HepG2 (cell line): Measurements from ENCODE around the gene MARCHF5. TPM values are rescaled to one million over a fixed set of nuclear protein-coding genes. Genes with fewer than 3 reads are reported as not detected.

Experiments
- CBX1 ChIP-seq: IDR thresholded peaks from one replicate; pipeline ENCODE4 v1.6.1; 2016; ENCODE audit warnings: antibody characterized with exemption, low read depth
- HDAC1 ChIP-seq: sonication (generic); formaldehyde crosslinking; IDR thresholded peaks from 2 replicates; pipeline ENCODE4 v1.5.1; 2020; ENCODE audit warnings: mild to moderate bottlenecking, missing genetic modification reagents
- HMG20B ChIP-seq: conservative IDR thresholded peaks from 2 replicates; pipeline ENCODE4 v1.6.1; 2016; ENCODE audit warnings: missing genetic modification reagents, missing compliant biosample characterization
- HOXA3 ChIP-seq: sonication (generic); formaldehyde crosslinking; IDR thresholded peaks from 2 replicates; pipeline ENCODE4 v1.5.0; 2020; ENCODE audit warnings: missing genetic modification reagents
- NPAS2 ChIP-seq: sonication (generic); formaldehyde crosslinking; IDR thresholded peaks from 2 replicates; pipeline ENCODE4 v1.8.0; 2022; ENCODE audit warnings: mild to moderate bottlenecking, missing genetic modification reagents, borderline replicate concordance
- PRPF4 ChIP-seq: fragments of 200-400 bp; formaldehyde crosslinking; IDR thresholded peaks from 2 replicates; pipeline ENCODE4 v1.6.1; 2016; ENCODE audit warnings: low read length, low read depth; ENCODE audit not compliant: poor library complexity, severe bottlenecking
- RAD51 ChIP-seq: fragments of 450-650 bp; IDR thresholded peaks from 2 replicates; pipeline ENCODE4 v1.6.1; 2016; ENCODE audit warnings: borderline replicate concordance
- SCMH1 ChIP-seq: sonication (generic); formaldehyde crosslinking; IDR thresholded peaks from 2 replicates; pipeline ENCODE4 v1.9.0; 2021; ENCODE audit warnings: missing genetic modification reagents, mild to moderate bottlenecking, borderline replicate concordance
- SMC3 ChIP-seq: IDR thresholded peaks from 2 replicates; pipeline ENCODE4 v1.6.1; 2011; ENCODE audit warnings: low read length, improper control_type of control experiment
- TOPORS ChIP-seq: sonication (generic); formaldehyde crosslinking; IDR thresholded peaks from 2 replicates; pipeline ENCODE4 v1.8.0; 2023; ENCODE audit warnings: mild to moderate bottlenecking, missing genetic modification reagents
- ZBTB20 ChIP-seq: sonication (generic); formaldehyde crosslinking; IDR thresholded peaks from 2 replicates; pipeline ENCODE4 v1.8.1; 2023; ENCODE audit warnings: missing genetic modification reagents, low read depth, mild to moderate bottlenecking, borderline replicate concordance
- ZFP36L1 ChIP-seq: sonication (generic); formaldehyde crosslinking; IDR thresholded peaks from 2 replicates; pipeline ENCODE4 v1.8.0; 2022; ENCODE audit warnings: mild to moderate bottlenecking, missing genetic modification reagents, moderate library complexity
- ZNF235 ChIP-seq: sonication (generic); formaldehyde crosslinking; IDR thresholded peaks from 2 replicates; pipeline ENCODE4 v1.8.1; 2023; ENCODE audit warnings: mild to moderate bottlenecking, missing genetic modification reagents, borderline replicate concordance
- ZNF674 ChIP-seq: sonication (generic); formaldehyde crosslinking; IDR thresholded peaks from 2 replicates; pipeline ENCODE4 v1.5.0; 2020; ENCODE audit warnings: low read depth, mild to moderate bottlenecking, missing genetic modification reagents
- ZNF737 ChIP-seq: sonication (generic); formaldehyde crosslinking; IDR thresholded peaks from 2 replicates; pipeline ENCODE4 v1.5.0; 2020; ENCODE audit warnings: missing genetic modification reagents, mild to moderate bottlenecking, borderline replicate concordance
- ZNF761 ChIP-seq: sonication (generic); formaldehyde crosslinking; conservative IDR thresholded peaks from 2 replicates; pipeline ENCODE4 v1.4.0; 2020; ENCODE audit warnings: mild to moderate bottlenecking, missing genetic modification reagents
- ZSCAN9 ChIP-seq: IDR thresholded peaks from 2 replicates; pipeline ENCODE4 v1.6.1; 2016; ENCODE audit warnings: borderline replicate concordance
- polyA plus RNA-seq, 8 experiments: library from polyadenylated mRNA; depleted of rRNA in 3 of 8; stranded (reverse) in 7 of 8; unstranded in 1 of 8; fragments of >200 nt; fragmentation: Illumina TruSeq in 4 of 8; extraction: Trizol in 4 of 8; gene quantifications; 2 replicates each; pipeline versions ENCODE4 v1.2.1 to v1.2.3, GENCODE V29; 2011 to 2016; ENCODE audit warnings: low read depth in 4 of 8, missing spikeins in 1 of 8, mixed read lengths in 1 of 8; ENCODE audit not compliant: insufficient read depth in 1 of 8
- total RNA-seq, 5 experiments: library from RNA; depleted of rRNA; stranded (reverse); fragments of >200 nt; fragmentation: Illumina TruSeq; extraction: Trizol; gene quantifications; 2 replicates each; pipeline ENCODE4 v1.2.3, GENCODE V29; 2016; ENCODE audit warnings: low read depth in 1 of 5
- TF ChIP-seq, protein P1 (sequence below): sonication (generic); formaldehyde crosslinking; IDR thresholded peaks from 2 replicates; pipeline ENCODE4 v1.5.0; 2020; ENCODE audit warnings: missing genetic modification reagents, mild to moderate bottlenecking, borderline replicate concordance
- TF ChIP-seq, protein P2 (sequence below): sonication (generic); formaldehyde crosslinking; IDR thresholded peaks from 2 replicates; pipeline ENCODE4 v1.4.0; 2020; ENCODE audit warnings: missing genetic modification reagents
- TF ChIP-seq, protein P3 (sequence below): IDR thresholded peaks from 2 replicates; pipeline ENCODE4 v1.6.1; 2016; ENCODE audit warnings: mild to moderate bottlenecking, missing biosample characterization, missing genetic modification reagents
- TF ChIP-seq, protein P4 (sequence below): sonication (generic); formaldehyde crosslinking; IDR thresholded peaks from 2 replicates; pipeline ENCODE4 v1.4.0; 2020; ENCODE audit warnings: missing genetic modification reagents
- TF ChIP-seq, protein P5 (sequence below): sonication (generic); formaldehyde crosslinking; IDR thresholded peaks from 2 replicates; pipeline ENCODE4 v1.8.0; 2022; ENCODE audit warnings: missing genetic modification reagents, low read depth, mild to moderate bottlenecking, borderline replicate concordance
- TF ChIP-seq, protein P6 (sequence below): sonication (generic); formaldehyde crosslinking; IDR thresholded peaks from 2 replicates; pipeline ENCODE4 v1.4.0; 2020; ENCODE audit warnings: missing genetic modification reagents

Gene MARCHF5
- total and polyA plus RNA-seq, 2 of the 13 experiments (the other 11 are each of a cell fraction or from before 2014, with no cell fraction given): 19.4 to 21.0 TPM

DNA sequence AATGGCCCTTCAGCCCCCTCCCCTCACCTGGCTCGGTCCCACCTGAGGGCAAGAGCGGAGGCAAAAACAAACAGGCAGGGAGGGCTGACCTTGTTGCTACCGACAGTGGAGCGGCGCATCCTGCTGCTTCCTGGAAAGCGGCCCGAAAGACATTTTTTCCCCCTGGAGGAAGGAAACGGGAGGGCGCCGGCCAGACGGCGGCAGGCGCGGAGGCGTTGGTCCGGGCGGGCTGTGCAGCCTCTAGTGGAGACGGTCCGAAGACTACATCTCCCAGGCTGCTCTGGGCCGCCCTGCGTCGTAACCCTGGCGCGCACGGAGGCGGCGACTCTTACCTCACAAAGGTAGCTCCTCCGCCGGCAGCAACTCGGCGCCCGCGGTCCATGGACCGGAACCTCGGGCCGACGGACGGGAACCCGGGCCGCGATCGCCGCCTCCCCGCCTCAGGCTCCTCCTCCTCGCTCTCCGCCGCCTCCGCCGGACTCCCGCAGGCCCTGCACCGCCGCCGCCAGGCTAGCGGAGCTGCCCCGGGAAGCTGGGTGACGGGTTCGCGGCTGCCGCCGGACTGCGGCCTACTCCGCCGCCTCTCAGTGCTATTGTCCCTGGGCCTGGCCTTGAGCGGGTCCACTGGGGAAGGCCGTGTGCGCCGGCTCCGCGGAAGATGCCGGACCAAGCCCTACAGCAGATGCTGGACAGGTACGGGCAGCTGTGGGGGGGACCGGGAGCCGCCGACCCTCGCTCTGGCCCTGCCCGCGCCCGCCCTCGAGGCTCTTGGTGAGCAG, at the start of gene MARCHF5, which contains the start of gene CPEB3 (continued):
- peak; percentile 92; the same call in 1 of the 2 replicates for TF ChIP-seq ZNF761 (CRISPR knock-in tag)
- no peak for TF ChIP-seq ZSCAN9 (CRISPR knock-in tag)
- TF ChIP-seq ZNF674 (CRISPR knock-in tag): 0 out of 2 replicates have a peak, but pooled peaks have one; percentile 33
- TF ChIP-seq SMC3: no peak; the same call in 1 of the 2 replicates
- TF ChIP-seq TOPORS (CRISPR knock-in tag): peak; percentile 88
- peak; percentile 94 for TF ChIP-seq HOXA3 (CRISPR knock-in tag)
- TF ChIP-seq, protein P1, sequence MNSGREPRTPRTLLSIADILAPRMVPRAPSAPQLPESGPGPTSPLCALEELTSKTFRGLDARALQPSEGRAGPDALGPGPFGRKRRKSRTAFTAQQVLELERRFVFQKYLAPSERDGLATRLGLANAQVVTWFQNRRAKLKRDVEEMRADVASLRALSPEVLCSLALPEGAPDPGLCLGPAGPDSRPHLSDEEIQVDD (CRISPR knock-in tag): no peak
- no peak for TF ChIP-seq HMG20B (CRISPR knock-in tag)
- TF ChIP-seq SCMH1: no peak
- TF ChIP-seq, protein P2, sequence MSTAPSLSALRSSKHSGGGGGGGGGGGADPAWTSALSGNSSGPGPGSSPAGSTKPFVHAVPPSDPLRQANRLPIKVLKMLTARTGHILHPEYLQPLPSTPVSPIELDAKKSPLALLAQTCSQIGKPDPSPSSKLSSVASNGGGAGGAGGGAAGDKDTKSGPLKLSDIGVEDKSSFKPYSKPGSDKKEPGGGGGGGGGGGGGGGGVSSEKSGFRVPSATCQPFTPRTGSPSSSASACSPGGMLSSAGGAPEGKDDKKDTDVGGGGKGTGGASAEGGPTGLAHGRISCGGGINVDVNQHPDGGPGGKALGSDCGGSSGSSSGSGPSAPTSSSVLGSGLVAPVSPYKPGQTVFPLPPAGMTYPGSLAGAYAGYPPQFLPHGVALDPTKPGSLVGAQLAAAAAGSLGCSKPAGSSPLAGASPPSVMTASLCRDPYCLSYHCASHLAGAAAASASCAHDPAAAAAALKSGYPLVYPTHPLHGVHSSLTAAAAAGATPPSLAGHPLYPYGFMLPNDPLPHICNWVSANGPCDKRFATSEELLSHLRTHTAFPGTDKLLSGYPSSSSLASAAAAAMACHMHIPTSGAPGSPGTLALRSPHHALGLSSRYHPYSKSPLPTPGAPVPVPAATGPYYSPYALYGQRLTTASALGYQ (CRISPR knock-in tag): no peak; the same call in 1 of the 2 replicates
- TF ChIP-seq ZNF235 (CRISPR knock-in tag): peak; percentile 64; the same call in 1 of the 2 replicates
- no peak for TF ChIP-seq PRPF4
- TF ChIP-seq, protein P3, sequence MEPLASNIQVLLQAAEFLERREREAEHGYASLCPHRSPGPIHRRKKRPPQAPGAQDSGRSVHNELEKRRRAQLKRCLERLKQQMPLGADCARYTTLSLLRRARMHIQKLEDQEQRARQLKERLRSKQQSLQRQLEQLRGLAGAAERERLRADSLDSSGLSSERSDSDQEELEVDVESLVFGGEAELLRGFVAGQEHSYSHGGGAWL (CRISPR knock-in tag): peak; percentile 74; the same call in 1 of the 2 replicates
- TF ChIP-seq ZNF737 (CRISPR knock-in tag): no peak
- TF ChIP-seq, protein P4, sequence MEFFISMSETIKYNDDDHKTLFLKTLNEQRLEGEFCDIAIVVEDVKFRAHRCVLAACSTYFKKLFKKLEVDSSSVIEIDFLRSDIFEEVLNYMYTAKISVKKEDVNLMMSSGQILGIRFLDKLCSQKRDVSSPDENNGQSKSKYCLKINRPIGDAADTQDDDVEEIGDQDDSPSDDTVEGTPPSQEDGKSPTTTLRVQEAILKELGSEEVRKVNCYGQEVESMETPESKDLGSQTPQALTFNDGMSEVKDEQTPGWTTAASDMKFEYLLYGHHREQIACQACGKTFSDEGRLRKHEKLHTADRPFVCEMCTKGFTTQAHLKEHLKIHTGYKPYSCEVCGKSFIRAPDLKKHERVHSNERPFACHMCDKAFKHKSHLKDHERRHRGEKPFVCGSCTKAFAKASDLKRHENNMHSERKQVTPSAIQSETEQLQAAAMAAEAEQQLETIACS (CRISPR knock-in tag): no peak
- peak; percentile 88 for TF ChIP-seq HDAC1 (CRISPR knock-in tag)
- TF ChIP-seq RAD51: no peak
- TF ChIP-seq ZFP36L1: peak; percentile 69
- TF ChIP-seq, protein P5, sequence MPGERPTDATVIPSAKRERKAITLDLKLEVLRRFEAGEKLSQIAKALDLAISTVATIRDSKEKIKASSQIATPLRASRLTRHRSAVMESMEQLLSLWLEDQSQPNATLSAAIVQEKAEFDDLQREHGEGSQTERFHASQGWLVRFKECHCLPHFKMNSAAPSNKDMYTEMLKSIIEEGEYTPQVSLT (CRISPR knock-in tag): no peak; the same call in 1 of the 2 replicates
- no peak for TF ChIP-seq CBX1
- no peak; the same call in 1 of the 2 replicates for TF ChIP-seq ZBTB20 (CRISPR knock-in tag)
- TF ChIP-seq NPAS2 (CRISPR knock-in tag): no peak
- TF ChIP-seq, protein P6, sequence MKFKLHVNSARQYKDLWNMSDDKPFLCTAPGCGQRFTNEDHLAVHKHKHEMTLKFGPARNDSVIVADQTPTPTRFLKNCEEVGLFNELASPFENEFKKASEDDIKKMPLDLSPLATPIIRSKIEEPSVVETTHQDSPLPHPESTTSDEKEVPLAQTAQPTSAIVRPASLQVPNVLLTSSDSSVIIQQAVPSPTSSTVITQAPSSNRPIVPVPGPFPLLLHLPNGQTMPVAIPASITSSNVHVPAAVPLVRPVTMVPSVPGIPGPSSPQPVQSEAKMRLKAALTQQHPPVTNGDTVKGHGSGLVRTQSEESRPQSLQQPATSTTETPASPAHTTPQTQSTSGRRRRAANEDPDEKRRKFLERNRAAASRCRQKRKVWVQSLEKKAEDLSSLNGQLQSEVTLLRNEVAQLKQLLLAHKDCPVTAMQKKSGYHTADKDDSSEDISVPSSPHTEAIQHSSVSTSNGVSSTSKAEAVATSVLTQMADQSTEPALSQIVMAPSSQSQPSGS (CRISPR knock-in tag): peak; percentile 89
